Mucosa of descending colon (tissue), 3 donors: ENCODE data around the gene SLF2. TPM values are rescaled to one million over a fixed set of nuclear protein-coding genes. Genes with fewer than 3 reads are reported as not detected.

ENCODE experiments used
- ATAC-seq: fragments of 200-7000 bp; cut with Tn5 transposase; one replicate; pipeline ENCODE4 v1.9.1; 2020; ENCODE audit warnings: mild to moderate bottlenecking, moderate library complexity
- DNase-seq, 3 donors: peaks; one replicate each; pipeline ENCODE4 v3.0.0-alpha.2; 2020
- H3K36me3 ChIP-seq: fragments of 200-600 bp; one replicate; pipeline ENCODE4 v1.8.0; 2021; ENCODE audit warnings: low read depth, mild to moderate bottlenecking
- H3K4me1 ChIP-seq: fragments of 200-600 bp; one replicate; pipeline ENCODE4 v1.8.0; 2021; ENCODE audit warnings: low read depth, mild to moderate bottlenecking
- H3K4me3 ChIP-seq: fragments of 200-600 bp; one replicate; pipeline ENCODE4 v1.8.0; 2021; ENCODE audit warnings: mild to moderate bottlenecking
- H3K9me3 ChIP-seq: fragments of 200-600 bp; one replicate; pipeline ENCODE4 v1.8.0; 2021; ENCODE audit warnings: mild to moderate bottlenecking
- intact Hi-C, 2 donors: fragments of 100-400 bp; cut with DNase I in 1 of 2; cut with micrococcal nuclease in 1 of 2; formaldehyde crosslinking; loops; one replicate each; pipeline versions ENCODE4 v1.11.0 to v1.11.1; 2022; cut with DNase I, micrococcal nuclease
- total RNA-seq, 3 donors: library from RNA; stranded (reverse); fragmentation: NEBNext Ultra II Directional in 2 of 3; extraction: Animal tissue kit (Norgen Biotek cat#: 25700) in 2 of 3; gene quantifications; one replicate each; pipeline versions ENCODE4 v1.2.1 to v1.2.4, GENCODE V29; 2021 to 2023
- TF ChIP-seq, protein P1 (sequence below): fragments of 200-600 bp; IDR thresholded peaks from one replicate; pipeline ENCODE4 v1.8.0; 2022; ENCODE audit warnings: antibody characterized with exemption, mild to moderate bottlenecking
- donor health status: DM: no; HTN: no; CAD: no; lungs with moderate emphysema.
- donor health status: DM: no; HTN: no; CAD: no.
- donor health status: DM: no; HTN: yes; CAD: no.

The SLF2 gene
- total RNA-seq, 3 donors from 2014 or later: 23.0 to 31.1 (median 27.5) TPM

GRCh38 chr10:101005361-101005760 lies 92.6 kb downstream of the SLF2 start:
- Histone ChIP-seq H3K36me3 (peaks cover 4% of the 10 kb centered on the region), H3K4me1 (peaks cover 9% of the 10 kb centered on the region), H3K9me3 (no peaks in the 10 kb centered on the region), H3K4me3 (no peak overlapping the region)
- TF ChIP-seq, protein P1, sequence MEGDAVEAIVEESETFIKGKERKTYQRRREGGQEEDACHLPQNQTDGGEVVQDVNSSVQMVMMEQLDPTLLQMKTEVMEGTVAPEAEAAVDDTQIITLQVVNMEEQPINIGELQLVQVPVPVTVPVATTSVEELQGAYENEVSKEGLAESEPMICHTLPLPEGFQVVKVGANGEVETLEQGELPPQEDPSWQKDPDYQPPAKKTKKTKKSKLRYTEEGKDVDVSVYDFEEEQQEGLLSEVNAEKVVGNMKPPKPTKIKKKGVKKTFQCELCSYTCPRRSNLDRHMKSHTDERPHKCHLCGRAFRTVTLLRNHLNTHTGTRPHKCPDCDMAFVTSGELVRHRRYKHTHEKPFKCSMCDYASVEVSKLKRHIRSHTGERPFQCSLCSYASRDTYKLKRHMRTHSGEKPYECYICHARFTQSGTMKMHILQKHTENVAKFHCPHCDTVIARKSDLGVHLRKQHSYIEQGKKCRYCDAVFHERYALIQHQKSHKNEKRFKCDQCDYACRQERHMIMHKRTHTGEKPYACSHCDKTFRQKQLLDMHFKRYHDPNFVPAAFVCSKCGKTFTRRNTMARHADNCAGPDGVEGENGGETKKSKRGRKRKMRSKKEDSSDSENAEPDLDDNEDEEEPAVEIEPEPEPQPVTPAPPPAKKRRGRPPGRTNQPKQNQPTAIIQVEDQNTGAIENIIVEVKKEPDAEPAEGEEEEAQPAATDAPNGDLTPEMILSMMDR: no peak
- no peak for ATAC-seq
- intact Hi-C loops: no loop called here
- no peak for DNase-seq

- ATAC-seq: no peak
- H3K36me3 ChIP-seq: peaks cover 4% of the 10 kb centered on the region
- no peak overlapping the region for H3K4me3 ChIP-seq
These were observed 93.3 kb downstream of the SLF2 start for GRCh38 chr10:101005869-101006567.

GRCh38 chr10:101006593-101007098 lies 93.9 kb downstream of the SLF2 start:
- H3K4me1 ChIP-seq: peaks cover 4% of the 10 kb centered on the region
- peaks cover 4% of the 10 kb centered on the region for H3K36me3 ChIP-seq
- DNase-seq: no peak

More at GRCh38 chr10:101005869-101006567, 93.3 kb downstream of the SLF2 start:
- H3K9me3 ChIP-seq: no peaks in the 10 kb centered on the region
- intact Hi-C loops: no loop called here
- H3K4me1 ChIP-seq: peaks cover 5% of the 10 kb centered on the region
- TF ChIP-seq, protein P1: no peak
- no peak for DNase-seq

GRCh38 chr10:101007099-101007711 lies 94.4 kb downstream of the SLF2 start:
- H3K4me3 ChIP-seq: no peak overlapping the region
- H3K36me3 ChIP-seq: peaks cover 4% of the 10 kb centered on the region
- TF ChIP-seq, protein P1: no peak
- H3K4me1 ChIP-seq: no peaks in the 10 kb centered on the region
- DNase-seq (no peak), ATAC-seq (peak; percentile 10)
- H3K9me3 ChIP-seq: no peaks in the 10 kb centered on the region
- intact Hi-C loops: no loop called here

More at GRCh38 chr10:101006593-101007098, 93.9 kb downstream of the SLF2 start:
- no peak overlapping the region for H3K4me3 ChIP-seq
- no peaks in the 10 kb centered on the region for H3K9me3 ChIP-seq
- no peak for ATAC-seq
- TF ChIP-seq, protein P1: no peak
- intact Hi-C loops: no loop called here

GRCh38 chr10:101007915-101008822 lies 95.4 kb downstream of the SLF2 start:
- TF ChIP-seq, protein P1: no peak
- Histone ChIP-seq H3K4me1 (peaks cover 4% of the 10 kb centered on the region), H3K36me3 (peaks cover 4% of the 10 kb centered on the region), H3K4me3 (no peak overlapping the region), H3K9me3 (no peaks in the 10 kb centered on the region)
- no peak for ATAC-seq
- DNase-seq: no peak
- intact Hi-C loops: no loop called here
